HG03460 (cell line): ENCODE data around the gene TESK2.

Experiments used
- ATAC-seq: cut with Tn5 transposase; IDR thresholded peaks from one replicate; pipeline ENCODE4 v1.9.1; 2021; ENCODE audit not compliant: unreplicated experiment

The TESK2 gene

GRCh38 chr1:45306319-45306718, 184.6 kb downstream of the TESK2 start:
- ATAC-seq: no peak

- ATAC-seq: no peak
Observed at GRCh38 chr1:45305231-45305630, 185.7 kb downstream of the TESK2 start.

DNA sequence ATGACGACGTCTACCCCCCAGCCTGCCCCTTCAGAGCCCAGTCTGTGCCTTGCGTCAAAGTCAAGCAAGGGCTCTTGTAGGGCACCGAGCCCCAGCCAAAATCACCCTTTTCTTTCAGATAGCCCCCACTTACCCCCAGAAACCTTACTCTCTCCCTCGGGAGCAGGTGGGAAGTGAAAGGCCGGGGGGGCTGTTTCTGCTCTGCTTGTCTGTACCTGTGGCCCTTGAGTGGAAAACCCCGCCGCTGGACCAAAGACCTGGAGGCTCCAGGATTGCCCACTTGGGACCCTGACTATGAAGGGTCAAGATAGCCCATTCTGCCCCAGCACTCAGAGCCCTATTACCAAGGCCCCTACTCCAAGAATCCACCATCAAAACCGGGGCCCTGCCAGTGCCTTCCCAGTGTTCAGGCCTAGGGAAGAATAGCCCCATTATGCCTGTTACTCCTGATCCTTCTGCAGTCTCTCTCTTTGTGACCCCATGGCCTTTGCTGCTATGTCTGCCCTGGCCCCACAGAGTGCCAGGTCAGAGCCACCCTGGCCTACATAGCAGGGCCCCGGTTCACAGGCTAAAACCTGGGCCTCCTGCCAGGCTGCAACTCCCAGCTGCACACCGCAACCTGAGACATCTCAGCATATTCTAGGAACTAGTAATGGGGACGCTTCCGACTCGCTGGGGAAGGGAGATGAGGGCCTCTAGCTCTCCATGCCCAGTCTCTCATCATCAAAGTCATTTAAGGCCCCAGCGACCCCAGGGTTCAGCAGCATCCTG, 186.5 kb downstream of the TESK2 start:
- peak; percentile 5 for ATAC-seq

DNA sequence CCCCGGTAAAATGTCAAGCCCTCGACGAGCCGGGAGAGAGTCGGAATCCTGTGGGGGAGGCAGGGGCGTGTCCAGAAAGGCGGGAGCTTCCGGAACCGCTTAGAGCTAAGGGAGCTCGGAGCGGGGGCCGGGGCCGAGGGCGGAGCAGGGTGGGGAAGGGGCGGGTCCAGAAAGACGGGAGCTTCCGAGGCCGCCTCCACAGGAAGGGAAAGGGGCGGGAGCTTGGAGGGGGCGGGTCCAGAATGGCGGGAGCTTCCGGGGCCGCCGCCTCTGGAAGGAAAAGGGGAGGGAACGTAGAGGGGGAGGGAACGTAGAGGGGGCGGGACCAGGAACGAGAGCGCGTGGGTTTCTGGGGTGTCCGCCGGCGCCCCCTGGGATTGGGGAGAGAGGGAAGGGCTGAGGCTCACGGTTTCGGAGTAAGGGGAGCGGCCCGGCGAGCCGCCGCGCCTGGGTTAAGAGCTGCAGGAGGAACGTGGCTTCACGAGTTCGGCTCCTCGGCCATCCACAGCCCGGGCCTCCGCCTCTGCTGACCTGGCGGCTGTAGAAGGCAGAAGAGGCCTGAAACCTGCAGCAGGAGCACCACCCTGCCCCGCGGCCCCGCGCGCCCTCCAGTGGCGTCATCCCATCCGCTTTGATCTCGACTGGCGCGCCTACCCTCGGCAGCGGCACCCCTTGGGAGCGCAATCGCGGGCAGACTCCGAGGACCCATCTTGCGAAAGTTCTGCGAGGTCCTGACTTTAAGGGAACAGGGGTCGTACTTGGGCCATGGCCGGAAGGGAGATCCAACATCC, 187.2 kb downstream of the TESK2 start:
- ATAC-seq: peak; percentile 66

GRCh38 chr1:45302505-45303150, 188.3 kb downstream of the TESK2 start:
- no peak for ATAC-seq

DNA sequence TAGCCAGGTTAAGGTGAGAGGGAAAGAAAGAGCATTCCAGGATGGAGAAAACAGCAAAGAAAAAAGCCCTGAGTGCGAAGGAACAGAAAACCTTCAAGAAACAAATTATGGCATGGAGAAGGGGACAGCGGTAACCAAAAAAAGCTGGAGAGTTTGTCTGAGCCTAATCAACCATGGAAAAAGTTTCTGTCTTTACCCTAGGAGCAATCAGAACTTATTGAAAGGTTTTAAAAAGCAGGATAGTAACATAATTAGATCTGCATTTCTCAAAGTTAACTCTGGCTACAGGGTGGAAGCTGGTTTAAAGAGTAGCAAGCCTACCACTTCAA, 190.3 kb downstream of the TESK2 start:
- no peak for ATAC-seq

DNA sequence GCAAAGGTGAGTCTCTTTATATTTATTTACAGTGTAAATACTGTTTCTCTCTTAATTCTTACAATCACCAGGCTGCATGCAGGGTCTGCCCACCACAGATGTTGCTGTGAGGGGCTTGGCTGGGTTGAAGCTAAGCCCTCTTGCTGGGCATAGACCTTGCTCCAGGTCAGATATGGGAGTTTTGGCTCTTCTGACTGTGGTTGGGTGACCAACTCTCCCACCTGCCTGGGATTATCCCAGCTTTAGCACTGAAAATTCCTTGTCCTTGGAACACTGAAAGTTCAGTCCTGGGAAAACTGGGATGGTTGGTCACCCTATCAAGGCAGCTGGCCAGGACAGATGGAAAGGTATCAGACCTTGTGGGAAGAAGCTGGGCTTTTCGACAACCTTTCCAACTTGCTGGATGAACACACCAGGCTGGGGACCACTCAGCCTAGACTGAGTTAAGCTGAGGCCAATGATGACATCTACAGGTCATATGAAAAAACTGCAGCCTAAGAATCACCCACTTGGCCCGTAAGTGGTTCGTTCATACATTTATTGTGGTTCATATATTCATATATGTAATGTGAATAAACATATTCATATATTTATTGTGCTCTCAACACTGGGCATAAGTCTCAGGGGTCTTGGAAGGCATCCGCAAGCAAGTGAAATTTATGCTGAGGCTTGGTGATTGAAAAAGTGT, 190.8 kb downstream of the TESK2 start:
- no peak for ATAC-seq

DNA sequence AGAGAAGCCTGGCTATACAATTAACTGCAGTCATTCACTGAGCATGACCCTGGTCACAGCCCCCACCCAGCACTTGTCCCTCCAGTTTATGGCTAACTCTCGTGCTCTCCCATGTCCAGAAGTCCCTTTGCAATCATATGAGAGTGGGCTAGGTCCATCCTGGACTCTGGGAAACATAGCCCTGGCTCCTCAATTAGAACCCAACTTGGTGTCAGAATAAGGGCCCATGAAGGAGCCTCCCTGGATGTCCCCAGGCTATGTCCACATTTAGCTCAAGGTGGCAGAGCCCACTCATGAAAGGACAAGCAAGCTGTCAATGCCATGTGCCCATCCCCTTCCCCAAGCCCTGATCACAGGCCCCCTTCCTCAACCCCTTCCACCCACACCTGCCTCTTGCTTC, 191.7 kb downstream of the TESK2 start:
- ATAC-seq: no peak

- no peak for ATAC-seq
Observed at GRCh38 chr1:45297666-45298356, 193.2 kb downstream of the TESK2 start.
